Upper lobe of left lung (tissue), 4 donors: ENCODE measurements around the gene LGI2.

Experiments
- CTCF ChIP-seq, 6 experiments: fragments of 450-650 bp in 4 of 6; fragments of 200-600 bp in 2 of 6; sonication (generic) in 2 of 6; IDR thresholded peaks; one replicate each; pipeline ENCODE4 v1.5.1; 2016 to 2019; ENCODE audit warnings: antibody characterized with exemption in 6 of 6
- EP300 ChIP-seq, 4 donors: sonication (generic); formaldehyde crosslinking; IDR thresholded peaks; one replicate each; pipeline ENCODE4 v1.5.1; 2017; ENCODE audit warnings: antibody characterized with exemption in 4 of 4, control low read depth in 2 of 4
- POLR2A ChIP-seq, 4 donors: fragments of 450-650 bp; IDR thresholded peaks; one replicate each; pipeline ENCODE4 v1.5.1; 2016 to 2017; ENCODE audit warnings: antibody characterized with exemption in 4 of 4, mild to moderate bottlenecking in 2 of 4
- POLR2AphosphoS5 ChIP-seq, 2 donors: sonication (generic); formaldehyde crosslinking; IDR thresholded peaks; one replicate each; pipeline ENCODE4 v1.5.1; 2017; ENCODE audit warnings: antibody characterized with exemption in 2 of 2

GRCh38 chr4:25013756-25014661, 16.7 kb downstream of the LGI2 start:
- TF ChIP-seq CTCF (IDR thresholded peaks at IDR 0.05), result no peak
- no peak for TF ChIP-seq POLR2A (IDR thresholded peaks at IDR 0.05)
- no peak for TF ChIP-seq EP300 (IDR thresholded peaks at IDR 0.05)
- TF ChIP-seq POLR2AphosphoS5 (IDR thresholded peaks at IDR 0.05), result no peak
